AG04450 (cell line): ENCODE results near the gene BCO2. TPM values are rescaled to one million over a fixed set of nuclear protein-coding genes. Genes with fewer than 3 reads are reported as not detected.

Source experiments
- CTCF ChIA-PET: fragments of 300-600, 350-600 bp; formaldehyde crosslinking; extraction: SDS; loops from one replicate; lab custom pipeline; 2022; ENCODE audit warnings: antibody characterized with exemption, inconsistent platforms; lab: Charles Lee
- POLR2A ChIA-PET: fragments of 350-600 bp; formaldehyde crosslinking; extraction: SDS; loops from one replicate; lab custom pipeline; 2021; ENCODE audit warnings: antibody characterized with exemption, inconsistent platforms; lab: Yijun Ruan, JAX
- DNase-seq: peaks from one replicate; pipeline ENCODE4 v3.0.0-alpha.2; 2011; ENCODE audit warnings: low read depth, low spot score
- H3K27ac ChIP-seq: one replicate; pipeline ENCODE4 v1.5.1; 2012; ENCODE audit warnings: low read depth, low read length, control low read depth
- H3K27me3 ChIP-seq: one replicate; pipeline ENCODE4 v1.6.0; 2012; ENCODE audit warnings: low read length; ENCODE audit not compliant: control insufficient read depth, insufficient read depth
- H3K4me3 ChIP-seq: 2 replicates; pipeline ENCODE4 v1.5.1; 2011; ENCODE audit warnings: mild to moderate bottlenecking, low read depth, low read length, control low read depth
- H3K9me3 ChIP-seq: 2 replicates; pipeline ENCODE4 v1.5.1; 2012; ENCODE audit warnings: low read length; ENCODE audit not compliant: control insufficient read depth, insufficient read depth
- CTCF ChIP-seq: IDR thresholded peaks from 2 replicates; pipeline ENCODE4 v1.5.1; 2011; ENCODE audit warnings: low read depth, low read length, control low read depth, inconsistent platforms
- polyA plus RNA-seq: library from polyadenylated mRNA; depleted of rRNA; stranded (reverse); fragments of >200 nt; gene quantifications from 2 replicates; pipeline ENCODE4 v1.2.3, GENCODE V29; 2011

BCO2 gene
- polyA plus RNA-seq, 1 experiment, result 1.3 TPM

GRCh38 chr11:112212710-112213109 lies 37.4 kb downstream of the BCO2 start:
- H3K9me3 ChIP-seq, result no peaks in the 10 kb centered on the region
- TF ChIP-seq CTCF, result no peak
- CTCF ChIA-PET, result interaction anchor here (0.5 to 1.6 kb wide), 4 partner anchors 20 to 100 kb away, joined by 3 to 12 read pairs (median 6); no protein-coding TSS in a partner anchor
- no peak overlapping the region for H3K27ac ChIP-seq
- DNase-seq, result no peak
- no peak overlapping the region for H3K4me3 ChIP-seq
- POLR2A ChIA-PET, result no interaction called here
- no peaks in the 10 kb centered on the region for H3K27me3 ChIP-seq

GRCh38 chr11:112213753-112214152 lies 38.4 kb downstream of the BCO2 start:
- POLR2A ChIA-PET, result interaction anchor here (1.0 to 1.4 kb wide), 2 partner anchors 57 to 85 kb away, joined by 3 to 7 read pairs; no protein-coding TSS in a partner anchor
- no peak overlapping the region for H3K4me3 ChIP-seq
- no peaks in the 10 kb centered on the region for H3K27me3 ChIP-seq
- no peak for TF ChIP-seq CTCF
- no peaks in the 10 kb centered on the region for H3K9me3 ChIP-seq
- no peak overlapping the region for H3K27ac ChIP-seq
- CTCF ChIA-PET, result interaction anchor here (1.2 to 15.0 kb wide), 2 partner anchors 68 to 100 kb away, joined by 3 to 711 read pairs; no protein-coding TSS in a partner anchor
- no peak for DNase-seq

- Histone ChIP-seq H3K27me3 (no peaks in the 10 kb centered on the region), H3K4me3 (no peak overlapping the region), H3K9me3 (no peaks in the 10 kb centered on the region), H3K27ac (no peak overlapping the region)
- no peak for DNase-seq
- POLR2A ChIA-PET, result no interaction called here
- CTCF ChIA-PET, result interaction anchor here (0.6 to 15.0 kb wide), 3 partner anchors 11 to 102 kb away, joined by 3 to 711 read pairs (median 5); partner anchors contain the start of gene PTS
- TF ChIP-seq CTCF, result no peak
These were observed 40.3 kb downstream of the BCO2 start for GRCh38 chr11:112215621-112216020.

- H3K9me3 ChIP-seq, result no peaks in the 10 kb centered on the region
- peak; percentile 51 for DNase-seq
- no peak overlapping the region for H3K4me3 ChIP-seq
- no peaks in the 10 kb centered on the region for H3K27me3 ChIP-seq
- no peak for TF ChIP-seq CTCF
- ChIA-PET POLR2A (no interaction called here), CTCF (interaction anchor here (1.3 to 15.0 kb wide), 2 partner anchors 65 to 103 kb away, joined by 5 to 711 read pairs; no protein-coding TSS in a partner anchor)
- peak overlapping the region; percentile 22 for H3K27ac ChIP-seq
These were observed 41.3 kb downstream of the BCO2 start for GRCh38 chr11:112216561-112217105.

GRCh38 chr11:112219476-112220232 lies 44.3 kb downstream of the BCO2 start:
- ChIA-PET CTCF (interaction anchor here (0.6 to 15.0 kb wide), 33 partner anchors 8 to 1070 kb away, joined by 3 to 711 read pairs (median 4); partner anchors contain the start of genes ALG9, BCO2 and PLET1), POLR2A (interaction anchor here (0.8 to 1.0 kb wide), 2 partner anchors 61 to 1225 kb away, joined by 3 to 10 read pairs; no protein-coding TSS in a partner anchor)
- H3K27me3 ChIP-seq, result no peaks in the 10 kb centered on the region
- H3K4me3 ChIP-seq, result no peak overlapping the region
- DNase-seq, result peak; percentile 52
- TF ChIP-seq CTCF, result peak; percentile 75
- H3K9me3 ChIP-seq, result no peaks in the 10 kb centered on the region
- H3K27ac ChIP-seq, result no peak overlapping the region
